ENCODE data around the gene NOTCH4. TPM values are rescaled to one million over a fixed set of nuclear protein-coding genes. Genes with fewer than 3 reads are reported as not detected.

NOTCH4 gene
- total and polyA plus RNA-seq, 9 of the 15 experiments (the other 6 are each of a cell fraction or from before 2014, with no cell fraction given), result 0.24 to 4.3 (median 1.7) TPM

DNA sequence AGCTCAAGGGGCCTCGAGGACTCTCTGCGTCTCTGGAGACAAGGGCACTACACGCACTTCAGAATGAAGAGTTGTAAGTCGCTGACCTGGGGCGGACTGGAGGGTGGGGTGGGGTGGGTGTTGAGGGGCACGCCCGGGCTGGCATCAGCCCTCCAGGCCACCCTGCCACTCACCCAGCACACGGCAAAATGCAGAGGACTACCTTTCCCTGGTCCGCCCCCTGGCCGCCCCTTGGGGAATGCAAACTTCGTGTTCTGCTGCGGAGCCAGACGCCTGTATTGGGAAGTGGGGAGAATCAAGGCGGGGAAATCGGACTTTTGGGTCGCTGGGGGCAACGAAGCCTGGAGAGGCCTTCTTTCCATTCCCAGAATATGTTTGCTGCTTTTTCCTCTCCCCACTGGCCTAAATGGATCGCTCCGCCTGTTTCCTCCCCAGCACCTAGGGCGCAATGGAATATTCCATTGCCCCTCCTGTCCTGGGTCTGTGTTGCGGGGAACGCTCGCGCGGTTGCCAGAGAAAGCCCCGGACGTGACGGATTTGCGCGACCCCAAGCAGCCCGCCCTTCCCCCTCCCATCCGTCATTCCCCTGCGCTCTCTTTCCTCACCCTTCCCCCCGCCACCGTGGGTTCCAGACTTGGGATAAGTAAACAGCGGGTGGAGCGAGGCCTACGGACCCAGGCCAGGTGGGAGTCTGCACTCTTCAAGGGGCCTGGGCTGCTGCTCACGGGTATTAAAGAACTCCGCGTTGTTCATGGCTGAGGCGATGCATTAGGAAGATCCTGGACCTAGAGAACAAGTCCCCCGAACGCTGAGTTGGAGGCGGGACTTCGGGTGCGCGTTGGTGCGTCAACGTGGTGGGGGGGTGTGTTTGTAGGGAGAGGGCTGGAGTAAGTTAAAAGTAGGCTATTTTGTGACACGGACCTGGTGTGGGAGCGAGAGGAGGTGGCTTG lies 70.0 kb downstream of the NOTCH4 start, which contains the start of gene PPT2 (continued):
- peak; percentile 12; the same call in 1 of the 2 replicates for TF ChIP-seq STAT5A (IDR thresholded peaks at IDR 0.05; ENCODE audit: borderline replicate concordance, low read length)
- TF ChIP-seq, protein P1, sequence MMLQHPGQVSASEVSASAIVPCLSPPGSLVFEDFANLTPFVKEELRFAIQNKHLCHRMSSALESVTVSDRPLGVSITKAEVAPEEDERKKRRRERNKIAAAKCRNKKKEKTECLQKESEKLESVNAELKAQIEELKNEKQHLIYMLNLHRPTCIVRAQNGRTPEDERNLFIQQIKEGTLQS (IDR thresholded peaks at IDR 0.05), result peak; percentile 55; the same call in 1 of the 2 replicates
- TF ChIP-seq, protein P1 (CRISPR knock-in tag; conservative IDR thresholded peaks at IDR 0.05), result peak; percentile 65
- no peak; the same call in none of the 2 replicates for TF ChIP-seq MTA3 (IDR thresholded peaks at IDR 0.05; ENCODE audit: borderline replicate concordance)
- no peak for TF ChIP-seq KAT8 (IDR thresholded peaks at IDR 0.05; ENCODE audit: low read depth)
- no peak for TF ChIP-seq KLF1 (tag; IDR thresholded peaks at IDR 0.05)
- peak; percentile 83 for TF ChIP-seq SP1 (CRISPR knock-in tag; IDR thresholded peaks at IDR 0.05)
- TF ChIP-seq TCF7L2 (IDR thresholded peaks at IDR 0.05; ENCODE audit: low read depth, low read length), result peak; percentile 92
- TF ChIP-seq RBM15 (IDR thresholded peaks at IDR 0.05; ENCODE audit: insufficient read depth, low read length), result no peak
- TF ChIP-seq ZFPM2 (CRISPR knock-in tag; IDR thresholded peaks at IDR 0.05), result no peak; the same call in 1 of the 2 replicates
- TF ChIP-seq HDAC8 (tag; IDR thresholded peaks at IDR 0.05), result no peak
- TF ChIP-seq, protein P2, sequence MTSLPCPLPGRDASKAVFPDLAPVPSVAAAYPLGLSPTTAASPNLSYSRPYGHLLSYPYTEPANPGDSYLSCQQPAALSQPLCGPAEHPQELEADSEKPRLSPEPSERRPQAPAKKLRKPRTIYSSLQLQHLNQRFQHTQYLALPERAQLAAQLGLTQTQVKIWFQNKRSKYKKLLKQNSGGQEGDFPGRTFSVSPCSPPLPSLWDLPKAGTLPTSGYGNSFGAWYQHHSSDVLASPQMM (CRISPR knock-in tag; IDR thresholded peaks at IDR 0.05), result no peak
- TF ChIP-seq CBX8 (IDR thresholded peaks at IDR 0.05; ENCODE audit: borderline replicate concordance, extremely low read depth, low read depth, low read length, poor library complexity, severe bottlenecking), result no peak
- TF ChIP-seq KHSRP (IDR thresholded peaks at IDR 0.05), result peak; percentile 77; the same call in 1 of the 2 replicates
- TF ChIP-seq ETS2 (tag; IDR thresholded peaks at IDR 0.05; ENCODE audit: borderline replicate concordance, poor library complexity, severe bottlenecking), result no peak
- TF ChIP-seq ESRRB (CRISPR knock-in tag; IDR thresholded peaks at IDR 0.05; ENCODE audit: borderline replicate concordance), result no peak
- TF ChIP-seq, protein P3, sequence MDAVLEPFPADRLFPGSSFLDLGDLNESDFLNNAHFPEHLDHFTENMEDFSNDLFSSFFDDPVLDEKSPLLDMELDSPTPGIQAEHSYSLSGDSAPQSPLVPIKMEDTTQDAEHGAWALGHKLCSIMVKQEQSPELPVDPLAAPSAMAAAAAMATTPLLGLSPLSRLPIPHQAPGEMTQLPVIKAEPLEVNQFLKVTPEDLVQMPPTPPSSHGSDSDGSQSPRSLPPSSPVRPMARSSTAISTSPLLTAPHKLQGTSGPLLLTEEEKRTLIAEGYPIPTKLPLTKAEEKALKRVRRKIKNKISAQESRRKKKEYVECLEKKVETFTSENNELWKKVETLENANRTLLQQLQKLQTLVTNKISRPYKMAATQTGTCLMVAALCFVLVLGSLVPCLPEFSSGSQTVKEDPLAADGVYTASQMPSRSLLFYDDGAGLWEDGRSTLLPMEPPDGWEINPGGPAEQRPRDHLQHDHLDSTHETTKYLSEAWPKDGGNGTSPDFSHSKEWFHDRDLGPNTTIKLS (IDR thresholded peaks at IDR 0.05; ENCODE audit: borderline replicate concordance, low read depth), result peak; percentile 69; the same call in 1 of the 2 replicates
- peak; percentile 83 to 91; a peak in 3 of 4 replicates for TF ChIP-seq SIN3A (IDR thresholded peaks at IDR 0.05; ENCODE audit: borderline replicate concordance in 2 of 2, control insufficient read depth in 1 of 2, low read depth in 2 of 2, low read length in 2 of 2)
- no peak for TF ChIP-seq TAF15 (IDR thresholded peaks at IDR 0.05; ENCODE audit: low read depth, low read length)
- no peak for TF ChIP-seq HDAC3 (IDR thresholded peaks at IDR 0.05; ENCODE audit: borderline replicate concordance, partially characterized antibody)
- no peak for TF ChIP-seq THRAP3 (IDR thresholded peaks at IDR 0.05; ENCODE audit: borderline replicate concordance)
- TF ChIP-seq CHD1 (IDR thresholded peaks at IDR 0.05; ENCODE audit: low read length), result peak; percentile 72

Data from K562 (cell line).